Ishikawa (cell line): ENCODE data around the gene BTN1A1.

Experiments used
- CEBPB ChIP-seq: IDR thresholded peaks from 2 replicates; pipeline ENCODE4 v1.6.1; 2012
- CREB1 ChIP-seq: IDR thresholded peaks from 2 replicates; pipeline ENCODE4 v1.6.1; 2012; ENCODE audit warnings: low read depth
- EGR1 ChIP-seq: IDR thresholded peaks from 2 replicates; pipeline ENCODE4 v1.6.1; 2012
- EP300 ChIP-seq: IDR thresholded peaks from 2 replicates; pipeline ENCODE4 v1.6.1; 2012; ENCODE audit warnings: borderline replicate concordance
- FOXM1 ChIP-seq: IDR thresholded peaks from 2 replicates; pipeline ENCODE4 v1.6.1; 2012; ENCODE audit warnings: low read depth, borderline replicate concordance
- MAX ChIP-seq: IDR thresholded peaks from 2 replicates; pipeline ENCODE4 v1.6.1; 2012
- NFIC ChIP-seq: IDR thresholded peaks from 2 replicates; pipeline ENCODE4 v1.6.1; 2012
- RAD21 ChIP-seq: IDR thresholded peaks from 2 replicates; pipeline ENCODE4 v1.6.1; 2012; ENCODE audit warnings: low read depth
- TAF1 ChIP-seq: IDR thresholded peaks from 2 replicates; pipeline ENCODE4 v1.6.1; 2012; ENCODE audit warnings: low read depth, mild to moderate bottlenecking
- TCF12 ChIP-seq: IDR thresholded peaks from 2 replicates; pipeline ENCODE4 v1.6.1; 2012; ENCODE audit warnings: low read depth
- TEAD4 ChIP-seq: IDR thresholded peaks from 2 replicates; pipeline ENCODE4 v1.6.1; 2012
- YY1 ChIP-seq: IDR thresholded peaks from 2 replicates; pipeline ENCODE4 v1.6.1; 2012; ENCODE audit warnings: low read depth
- ZBTB7A ChIP-seq: IDR thresholded peaks from 2 replicates; pipeline ENCODE4 v1.6.1; 2012; ENCODE audit warnings: low read depth
- TF ChIP-seq, protein P1 (sequence below): IDR thresholded peaks from 2 replicates; pipeline ENCODE4 v1.6.1; 2012; ENCODE audit warnings: low read depth, mild to moderate bottlenecking
- TF ChIP-seq, protein P2 (sequence below): IDR thresholded peaks from 2 replicates; pipeline ENCODE4 v1.6.1; 2012

Gene BTN1A1

GRCh38 chr6:26502626-26503025, 2.5 kb downstream of the BTN1A1 start:
- TF ChIP-seq EGR1 (no peak), TAF1 (no peak), YY1 (no peak), TCF12 (no peak), ZBTB7A (no peak), TEAD4 (no peak), CEBPB (no peak), RAD21 (no peak), NFIC (no peak), MAX (no peak), EP300 (no peak), CREB1 (no peak), FOXM1 (no peak)
- TF ChIP-seq, protein P1, sequence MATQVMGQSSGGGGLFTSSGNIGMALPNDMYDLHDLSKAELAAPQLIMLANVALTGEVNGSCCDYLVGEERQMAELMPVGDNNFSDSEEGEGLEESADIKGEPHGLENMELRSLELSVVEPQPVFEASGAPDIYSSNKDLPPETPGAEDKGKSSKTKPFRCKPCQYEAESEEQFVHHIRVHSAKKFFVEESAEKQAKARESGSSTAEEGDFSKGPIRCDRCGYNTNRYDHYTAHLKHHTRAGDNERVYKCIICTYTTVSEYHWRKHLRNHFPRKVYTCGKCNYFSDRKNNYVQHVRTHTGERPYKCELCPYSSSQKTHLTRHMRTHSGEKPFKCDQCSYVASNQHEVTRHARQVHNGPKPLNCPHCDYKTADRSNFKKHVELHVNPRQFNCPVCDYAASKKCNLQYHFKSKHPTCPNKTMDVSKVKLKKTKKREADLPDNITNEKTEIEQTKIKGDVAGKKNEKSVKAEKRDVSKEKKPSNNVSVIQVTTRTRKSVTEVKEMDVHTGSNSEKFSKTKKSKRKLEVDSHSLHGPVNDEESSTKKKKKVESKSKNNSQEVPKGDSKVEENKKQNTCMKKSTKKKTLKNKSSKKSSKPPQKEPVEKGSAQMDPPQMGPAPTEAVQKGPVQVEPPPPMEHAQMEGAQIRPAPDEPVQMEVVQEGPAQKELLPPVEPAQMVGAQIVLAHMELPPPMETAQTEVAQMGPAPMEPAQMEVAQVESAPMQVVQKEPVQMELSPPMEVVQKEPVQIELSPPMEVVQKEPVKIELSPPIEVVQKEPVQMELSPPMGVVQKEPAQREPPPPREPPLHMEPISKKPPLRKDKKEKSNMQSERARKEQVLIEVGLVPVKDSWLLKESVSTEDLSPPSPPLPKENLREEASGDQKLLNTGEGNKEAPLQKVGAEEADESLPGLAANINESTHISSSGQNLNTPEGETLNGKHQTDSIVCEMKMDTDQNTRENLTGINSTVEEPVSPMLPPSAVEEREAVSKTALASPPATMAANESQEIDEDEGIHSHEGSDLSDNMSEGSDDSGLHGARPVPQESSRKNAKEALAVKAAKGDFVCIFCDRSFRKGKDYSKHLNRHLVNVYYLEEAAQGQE, result no peak
- TF ChIP-seq, protein P2, sequence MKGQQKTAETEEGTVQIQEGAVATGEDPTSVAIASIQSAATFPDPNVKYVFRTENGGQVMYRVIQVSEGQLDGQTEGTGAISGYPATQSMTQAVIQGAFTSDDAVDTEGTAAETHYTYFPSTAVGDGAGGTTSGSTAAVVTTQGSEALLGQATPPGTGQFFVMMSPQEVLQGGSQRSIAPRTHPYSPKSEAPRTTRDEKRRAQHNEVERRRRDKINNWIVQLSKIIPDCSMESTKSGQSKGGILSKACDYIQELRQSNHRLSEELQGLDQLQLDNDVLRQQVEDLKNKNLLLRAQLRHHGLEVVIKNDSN, result no peak

- TF ChIP-seq EGR1, result no peak
- no peak for TF ChIP-seq EP300
- no peak for TF ChIP-seq MAX
- TF ChIP-seq ZBTB7A, result no peak
- TF ChIP-seq YY1, result no peak
- TF ChIP-seq CREB1, result no peak
- no peak for TF ChIP-seq NFIC
Measured at GRCh38 chr6:26507658-26508057, 7.6 kb downstream of the BTN1A1 start.

GRCh38 chr6:26514984-26515383, 14.9 kb downstream of the BTN1A1 start:
- TF ChIP-seq TAF1, result no peak
- no peak for TF ChIP-seq CEBPB
- TF ChIP-seq NFIC, result no peak
- TF ChIP-seq YY1, result no peak
- no peak for TF ChIP-seq RAD21
- TF ChIP-seq FOXM1, result no peak
- no peak for TF ChIP-seq EGR1
- TF ChIP-seq, protein P2, result no peak
- no peak for TF ChIP-seq ZBTB7A
- no peak for TF ChIP-seq TCF12
- TF ChIP-seq TEAD4, result no peak
- TF ChIP-seq, protein P1, result no peak
- no peak for TF ChIP-seq EP300
- no peak for TF ChIP-seq CREB1
- no peak for TF ChIP-seq MAX

DNA sequence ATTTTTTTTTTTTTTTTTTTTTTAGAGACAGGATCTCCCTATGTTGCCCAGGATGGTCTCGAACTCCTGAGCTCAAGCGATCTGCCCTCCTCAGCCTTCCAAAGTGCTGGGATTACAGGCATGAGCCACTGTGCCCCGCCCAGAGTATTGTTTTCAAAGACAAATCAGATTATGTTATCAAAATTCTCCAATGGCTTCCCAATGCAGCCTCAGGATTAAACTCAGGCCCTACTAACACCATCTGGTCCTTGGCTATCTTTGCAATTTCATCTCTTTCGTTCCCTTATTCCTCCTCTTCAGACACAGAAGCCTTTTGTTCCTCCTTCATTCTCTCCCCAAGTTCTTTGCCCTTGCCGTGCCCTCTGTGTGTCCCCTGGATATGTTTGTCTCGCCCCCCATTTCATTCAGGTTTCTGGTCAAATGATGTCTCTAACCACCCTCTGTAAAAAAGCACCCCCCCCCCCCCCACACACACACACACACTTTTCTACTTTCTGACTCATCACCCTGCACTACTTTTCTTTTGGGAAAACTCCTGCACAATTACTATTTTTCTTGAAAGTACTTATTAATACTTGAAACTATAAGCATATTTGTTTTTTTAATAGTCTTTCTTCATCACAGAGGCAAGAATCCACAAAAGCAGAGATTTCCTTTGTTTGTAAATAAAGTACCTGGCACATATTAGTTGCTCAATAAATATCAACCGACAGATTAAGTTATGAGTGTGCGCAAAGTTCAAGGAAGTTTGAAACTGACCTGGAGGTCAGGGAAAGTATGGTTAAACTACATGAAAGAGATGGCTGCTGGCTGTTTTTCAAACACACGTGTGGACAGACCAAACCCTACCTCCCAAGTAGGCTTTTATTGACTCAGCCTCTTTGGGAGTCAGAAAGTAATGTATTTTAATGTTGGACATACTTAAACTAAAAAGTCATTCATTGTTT, 16.7 kb downstream of the BTN1A1 start:
- TF ChIP-seq CEBPB (no peak), RAD21 (no peak), TEAD4 (no peak), EGR1 (no peak), NFIC (no peak), EP300 (no peak), YY1 (no peak), FOXM1 (no peak), TAF1 (no peak), MAX (no peak), CREB1 (no peak), TCF12 (no peak), ZBTB7A (no peak)
- TF ChIP-seq, protein P1, result no peak
- TF ChIP-seq, protein P2, result no peak
